ENCODE data around the gene VSX2. TPM values are rescaled to one million over a fixed set of nuclear protein-coding genes. Genes with fewer than 3 reads are reported as not detected.
"Not testable (repeated sequence)": the region's sequence is repeated elsewhere in the genome, so short reads cannot be mapped to it uniquely, and the experiment has no call there.

VSX2 gene
- total RNA-seq, 2 donors from 2014 or later = not detected

- DNase-seq (ENCODE audit: low spot score in 2 of 2) (no peak), ATAC-seq (no peak)
- Mint-ChIP-seq H3K9me3 (no peaks in the 10 kb centered on the region), H3K36me3 (no peaks in the 10 kb centered on the region), H3K27ac (peak overlapping the region in 1 of 2 donors; percentile 35)
Measured at GRCh38 chr14:74267588-74267987, 28.3 kb downstream of the VSX2 start.

DNA sequence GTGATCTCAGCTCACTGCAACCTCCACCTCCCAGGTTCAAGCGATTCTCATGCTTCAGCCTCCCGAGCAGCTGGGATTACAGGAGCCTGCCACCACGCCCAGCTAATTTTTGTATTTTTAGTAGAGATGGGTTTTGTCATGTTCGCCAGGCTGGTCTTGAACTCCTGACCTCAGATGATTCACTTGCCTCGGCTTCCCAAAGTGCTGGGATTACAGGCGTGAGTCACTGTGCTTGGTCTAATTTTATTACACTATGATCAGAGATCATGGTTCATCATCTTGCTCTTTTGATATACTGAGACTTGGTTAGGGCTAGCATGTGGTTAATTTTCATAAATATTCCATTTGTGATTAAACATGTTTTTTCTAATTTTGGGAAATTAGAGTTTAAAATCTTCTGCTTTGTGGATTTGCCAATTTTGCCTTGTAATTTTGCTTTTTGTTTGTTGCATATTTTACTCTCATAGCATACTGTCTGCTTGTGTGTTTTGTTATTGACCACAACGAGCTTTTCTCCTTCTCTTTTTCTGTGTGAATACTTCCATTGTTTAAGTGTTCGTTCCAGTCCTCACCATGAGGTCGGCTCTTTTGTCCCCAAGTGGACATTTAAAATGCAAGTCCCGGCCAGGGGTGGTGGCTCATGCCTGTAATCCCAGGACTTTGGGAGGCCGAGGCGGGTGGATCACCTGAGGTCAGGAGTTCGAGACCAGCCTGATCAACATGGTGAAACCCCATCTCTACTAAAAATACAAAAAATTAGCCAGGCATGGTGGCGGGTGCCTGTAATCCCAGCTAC lies 31.3 kb downstream of the VSX2 start:
- not testable (repeated sequence) for H3K27ac Mint-ChIP-seq; H3K36me3 Mint-ChIP-seq; ATAC-seq; H3K9me3 Mint-ChIP-seq; DNase-seq (ENCODE audit: low spot score in 2 of 2)

GRCh38 chr14:74271365-74271764 lies 32.1 kb downstream of the VSX2 start:
- Mint-ChIP-seq H3K36me3 (no peaks in the 10 kb centered on the region), H3K9me3 (no peaks in the 10 kb centered on the region), H3K27ac (no peak overlapping the region)
- DNase-seq (ENCODE audit: low spot score in 2 of 2) (no peak), ATAC-seq (no peak)

GRCh38 chr14:74275241-74275841 lies 36.1 kb downstream of the VSX2 start:
- Mint-ChIP-seq H3K36me3 (peaks cover 0 to under 1% of the 10 kb centered on the region in 2 donors), H3K27ac (no peak overlapping the region), H3K9me3 (peaks cover 5 to 7% of the 10 kb centered on the region in 2 donors)
- ATAC-seq (no peak), DNase-seq (ENCODE audit: low spot score in 2 of 2) (no peak)

DNA sequence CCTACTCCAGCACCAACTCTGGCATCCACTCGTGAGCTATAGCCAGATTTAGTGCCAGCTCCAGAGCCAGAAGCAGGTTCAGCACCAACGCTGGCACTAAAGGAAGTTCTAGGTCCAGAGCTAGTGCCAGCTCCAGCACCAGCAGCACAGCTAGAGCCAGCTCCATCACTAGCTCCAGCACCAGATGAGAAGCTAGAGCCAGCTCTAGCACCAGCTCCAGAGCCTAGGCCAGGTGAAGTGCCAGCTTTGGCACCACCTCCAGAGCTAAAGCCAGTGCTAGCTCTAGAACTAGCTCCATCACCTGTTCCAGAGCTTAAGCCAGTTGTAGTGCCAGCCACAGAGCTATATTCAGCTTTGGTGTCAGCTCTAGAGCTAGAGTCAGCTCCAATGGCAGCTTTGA lies 38.8 kb downstream of the VSX2 start:
- Mint-ChIP-seq H3K36me3 (peaks cover 8 to 10% of the 10 kb centered on the region in 2 donors), H3K9me3 (peaks cover 10 to 12% of the 10 kb centered on the region in 2 donors), H3K27ac (no peak overlapping the region)
- ATAC-seq (no peak), DNase-seq (ENCODE audit: low spot score in 2 of 2) (no peak)

DNA sequence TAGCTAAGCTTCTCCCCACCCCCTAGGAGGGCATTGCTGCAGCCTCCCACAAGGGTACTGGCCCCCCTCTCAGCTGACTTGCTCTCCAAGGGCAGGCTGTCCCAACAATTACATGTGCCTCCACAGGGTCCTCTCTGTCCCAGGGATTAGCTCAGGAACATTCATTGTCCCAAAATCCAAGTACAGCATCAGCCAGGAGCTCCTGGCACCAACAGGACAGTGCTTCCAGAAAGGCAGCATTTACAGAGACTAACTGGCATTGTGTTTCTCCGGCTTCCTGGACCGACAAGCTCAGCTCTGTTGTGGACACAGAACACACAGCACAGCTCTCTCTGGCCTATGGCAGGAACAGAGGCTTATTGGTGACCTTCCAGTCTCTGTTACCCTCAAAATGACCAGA lies 41.8 kb downstream of the VSX2 start:
- no peak overlapping the region for H3K27ac Mint-ChIP-seq
- H3K9me3 Mint-ChIP-seq = peaks cover 10 to 12% of the 10 kb centered on the region in 2 donors
- H3K36me3 Mint-ChIP-seq = peaks cover 18 to 19% of the 10 kb centered on the region in 2 donors
- DNase-seq (ENCODE audit: low spot score in 2 of 2) (no peak), ATAC-seq (no peak)

- H3K27ac Mint-ChIP-seq = peak overlapping the region in 1 of 2 donors; percentile 74
- DNase-seq (ENCODE audit: low spot score in 2 of 2) (no peak), ATAC-seq (no peak)
- H3K36me3 Mint-ChIP-seq = peaks cover 11% of the 10 kb centered on the region in 2 donors
- no peaks in the 10 kb centered on the region for H3K9me3 Mint-ChIP-seq
Measured at GRCh38 chr14:74286736-74287135, 47.5 kb downstream of the VSX2 start.

GRCh38 chr14:74289801-74290200 lies 50.6 kb downstream of the VSX2 start:
- Mint-ChIP-seq H3K27ac (no peak overlapping the region), H3K36me3 (peaks cover 0 to 5% of the 10 kb centered on the region in 2 donors), H3K9me3 (no peaks in the 10 kb centered on the region)
- no peak for DNase-seq (ENCODE audit: low spot score in 2 of 2)
- ATAC-seq = no peak

GRCh38 chr14:74290415-74290814 lies 51.2 kb downstream of the VSX2 start:
- Mint-ChIP-seq H3K27ac (no peak overlapping the region), H3K36me3 (peaks cover 0 to 5% of the 10 kb centered on the region in 2 donors), H3K9me3 (no peaks in the 10 kb centered on the region)
- DNase-seq (ENCODE audit: low spot score in 2 of 2) = no peak
- peak in 1 of 2 donors; percentile 24 for ATAC-seq

- no peaks in the 10 kb centered on the region for H3K36me3 Mint-ChIP-seq
Measured at GRCh38 chr14:74292061-74292460, 52.8 kb downstream of the VSX2 start.

DNA sequence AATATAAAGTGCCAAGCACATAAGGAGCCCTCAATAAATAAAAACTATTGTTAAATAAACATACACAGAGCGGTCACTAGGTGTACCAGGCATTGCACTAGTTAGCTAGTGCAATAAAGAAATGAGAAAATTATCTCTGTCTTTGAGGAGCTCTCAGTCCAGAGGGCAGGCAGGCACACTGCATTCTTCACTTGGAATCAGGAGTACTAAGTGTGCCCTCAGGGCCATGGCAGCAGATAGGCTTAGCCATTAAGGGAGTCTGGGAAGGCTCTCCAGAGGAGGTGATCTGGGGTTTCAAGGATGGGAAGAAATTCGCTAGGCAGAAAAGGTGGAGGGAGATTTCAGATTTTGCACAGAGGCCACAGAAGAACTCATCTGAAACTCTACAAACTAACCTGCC lies 54.4 kb downstream of the VSX2 start:
- H3K36me3 Mint-ChIP-seq = peaks cover 0 to 6% of the 10 kb centered on the region in 2 donors
- H3K9me3 Mint-ChIP-seq = no peaks in the 10 kb centered on the region
- H3K27ac Mint-ChIP-seq = no peak overlapping the region
- ATAC-seq = no peak
- DNase-seq (ENCODE audit: low spot score in 2 of 2) = no peak

More at GRCh38 chr14:74292061-74292460, 52.8 kb downstream of the VSX2 start:
- H3K9me3 Mint-ChIP-seq = no peaks in the 10 kb centered on the region
- ATAC-seq (no peak), DNase-seq (ENCODE audit: low spot score in 2 of 2) (no peak)
- H3K27ac Mint-ChIP-seq = peak overlapping the region; percentile 14 to 26

GRCh38 chr14:74296037-74296467 lies 56.8 kb downstream of the VSX2 start:
- no peak for ATAC-seq
- Mint-ChIP-seq H3K9me3 (no peaks in the 10 kb centered on the region), H3K27ac (peak overlapping the region in 1 of 2 donors; percentile 59), H3K36me3 (peaks cover 0 to 11% of the 10 kb centered on the region in 2 donors)
- DNase-seq (ENCODE audit: low spot score in 2 of 2) = no peak

GRCh38 chr14:74297986-74298385 lies 58.7 kb downstream of the VSX2 start:
- peaks cover 10 to 17% of the 10 kb centered on the region in 2 donors for H3K36me3 Mint-ChIP-seq
- H3K9me3 Mint-ChIP-seq = no peaks in the 10 kb centered on the region
- no peak for DNase-seq (ENCODE audit: low spot score in 2 of 2)
- H3K27ac Mint-ChIP-seq = peak overlapping the region; percentile 16 to 38
- no peak for ATAC-seq

DNA sequence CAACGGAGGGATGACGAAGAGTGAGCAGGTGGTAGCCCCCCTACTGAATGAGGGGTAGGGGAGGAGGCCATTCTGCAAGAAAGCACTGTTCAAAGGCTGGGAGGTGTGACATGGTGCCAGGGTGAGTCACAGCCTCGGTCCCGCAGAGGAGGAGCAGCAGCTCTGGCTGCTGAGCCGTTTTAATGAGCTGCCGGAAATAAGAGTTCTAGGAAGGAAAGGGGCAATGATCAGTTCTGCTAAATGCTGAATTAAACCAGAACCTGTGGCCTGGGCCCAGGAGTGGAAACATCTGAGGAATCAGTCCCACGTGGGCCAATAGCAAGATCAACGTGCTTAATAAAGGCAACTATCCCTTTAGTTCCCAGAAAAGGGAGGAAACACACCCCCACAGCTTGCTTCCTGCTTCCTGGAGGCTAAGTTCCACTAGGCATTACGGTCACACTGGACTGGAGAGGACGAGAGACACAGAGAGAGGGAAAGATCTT lies 59.9 kb downstream of the VSX2 start:
- H3K36me3 Mint-ChIP-seq = peaks cover 14 to 17% of the 10 kb centered on the region in 2 donors
- H3K27ac Mint-ChIP-seq = peak overlapping the region; percentile 38 to 60
- ATAC-seq = peak in 1 of 2 donors; percentile 13
- no peaks in the 10 kb centered on the region for H3K9me3 Mint-ChIP-seq
- DNase-seq (ENCODE audit: low spot score in 2 of 2) = no peak

- DNase-seq (ENCODE audit: low spot score in 2 of 2) = no peak
- peaks cover 14 to 17% of the 10 kb centered on the region in 2 donors for H3K36me3 Mint-ChIP-seq
- H3K9me3 Mint-ChIP-seq = no peaks in the 10 kb centered on the region
- no peak for ATAC-seq
- H3K27ac Mint-ChIP-seq = peak overlapping the region; percentile 87 to 92
Measured at GRCh38 chr14:74301594-74302151, 62.4 kb downstream of the VSX2 start.

GRCh38 chr14:74302152-74302628 lies 62.9 kb downstream of the VSX2 start:
- no peaks in the 10 kb centered on the region for H3K9me3 Mint-ChIP-seq
- H3K27ac Mint-ChIP-seq = peak overlapping the region; percentile 87 to 92
- peaks cover 14 to 17% of the 10 kb centered on the region in 2 donors for H3K36me3 Mint-ChIP-seq
- ATAC-seq (peak; percentile 57 to 69), DNase-seq (ENCODE audit: low spot score in 2 of 2) (peak in 1 of 2 donors; percentile 15)
